Measurements from ENCODE around the gene DPP6. TPM values are rescaled to one million over a fixed set of nuclear protein-coding genes. Genes with fewer than 3 reads are reported as not detected.
A peak's percentile ranks its signal among the peaks of the same experiment; 100 is the strongest.

DPP6 gene
- total and polyA plus RNA-seq, 2 of the 8 experiments (the other 6 are each of a cell fraction or from before 2014, with no cell fraction given), result 4.7 to 6.8 TPM

GRCh38 chr7:154242709-154243108 is 190.5 kb downstream of the DPP6 start:
- Histone ChIP-seq H3K4me2 (ENCODE audit: insufficient read depth in 1 of 2, low read depth in 2 of 2, low read length in 2 of 2) (no peak overlapping the region), H4K20me1 (replicated peaks in 1 of 2; ENCODE audit: control insufficient read depth in 1 of 2, insufficient read depth in 2 of 2, low read length in 2 of 2) (no peaks in the 10 kb centered on the region), H2BK5ac (ENCODE audit: low read depth, low read length) (no peak overlapping the region), H2AFZ (ENCODE audit: low read length) (no peak overlapping the region), H3K4me1 (replicated peaks in 1 of 4; ENCODE audit: control insufficient read depth in 3 of 4, insufficient read depth in 4 of 4, low read length in 3 of 4) (no peaks in the 10 kb centered on the region), H3K27me3 (replicated peaks in 1 of 4; ENCODE audit: control insufficient read depth in 3 of 4, extremely low read depth in 1 of 4, insufficient read depth in 3 of 4, low read length in 3 of 4) (no peaks in the 10 kb centered on the region), H2AK5ac (ENCODE audit: low read depth, low read length) (no peak overlapping the region), H3K23ac (ENCODE audit: insufficient read length) (no peak overlapping the region), H3K79me2 (ENCODE audit: control insufficient read depth in 1 of 2, insufficient read depth in 2 of 2, low read length in 2 of 2) (no peaks in the 10 kb centered on the region), H4K8ac (ENCODE audit: extremely low read depth, insufficient read depth, low read length) (no peak overlapping the region), H4K5ac (ENCODE audit: insufficient read length, low read depth, low read length) (no peak overlapping the region), H3K23me2 (ENCODE audit: low read depth, low read length) (no peaks in the 10 kb centered on the region), H3K14ac (ENCODE audit: insufficient read length) (no peak overlapping the region), H3K9ac (replicated peaks in 1 of 4; ENCODE audit: extremely low read depth in 1 of 4, low read depth in 3 of 4, low read length in 3 of 4) (no peak overlapping the region), H2BK20ac (ENCODE audit: low read length) (no peak overlapping the region), H3K4me3 (ENCODE audit: extremely low read depth in 1 of 4, insufficient read depth in 2 of 4, low read depth in 3 of 4, low read length in 4 of 4) (no peak overlapping the region), H4K91ac (replicated peaks; ENCODE audit: insufficient read length, low read length) (no peak overlapping the region), H3K4ac (replicated peaks; ENCODE audit: insufficient read length, low read depth, low read length) (no peak overlapping the region), H2BK12ac (ENCODE audit: low read depth, low read length) (no peak overlapping the region), H3K18ac (ENCODE audit: extremely low read depth, low read length) (no peak overlapping the region), H3K56ac (replicated peaks; ENCODE audit: insufficient read length, low read depth, low read length) (no peak overlapping the region), H3K9me3 (ENCODE audit: insufficient read depth in 2 of 2, low read depth in 1 of 2, low read length in 1 of 2) (peaks cover 6 to 8% of the 10 kb centered on the region in 2 experiments; a peak in 2 of 4 replicates), H3K79me1 (ENCODE audit: low read depth, low read length) (no peaks in the 10 kb centered on the region), H3K27ac (ENCODE audit: low read depth, low read length) (no peak overlapping the region), H3K36me3 (ENCODE audit: control insufficient read depth in 2 of 4, insufficient read depth in 4 of 4, low read length in 3 of 4) (no peaks in the 10 kb centered on the region), H2BK15ac (ENCODE audit: low read length) (no peak overlapping the region), H2BK120ac (replicated peaks; ENCODE audit: low read depth, low read length) (no peak overlapping the region)
- no peak for TF ChIP-seq ATF2 (IDR thresholded peaks at IDR 0.05; ENCODE audit: low read length)
- TF ChIP-seq, protein P1, sequence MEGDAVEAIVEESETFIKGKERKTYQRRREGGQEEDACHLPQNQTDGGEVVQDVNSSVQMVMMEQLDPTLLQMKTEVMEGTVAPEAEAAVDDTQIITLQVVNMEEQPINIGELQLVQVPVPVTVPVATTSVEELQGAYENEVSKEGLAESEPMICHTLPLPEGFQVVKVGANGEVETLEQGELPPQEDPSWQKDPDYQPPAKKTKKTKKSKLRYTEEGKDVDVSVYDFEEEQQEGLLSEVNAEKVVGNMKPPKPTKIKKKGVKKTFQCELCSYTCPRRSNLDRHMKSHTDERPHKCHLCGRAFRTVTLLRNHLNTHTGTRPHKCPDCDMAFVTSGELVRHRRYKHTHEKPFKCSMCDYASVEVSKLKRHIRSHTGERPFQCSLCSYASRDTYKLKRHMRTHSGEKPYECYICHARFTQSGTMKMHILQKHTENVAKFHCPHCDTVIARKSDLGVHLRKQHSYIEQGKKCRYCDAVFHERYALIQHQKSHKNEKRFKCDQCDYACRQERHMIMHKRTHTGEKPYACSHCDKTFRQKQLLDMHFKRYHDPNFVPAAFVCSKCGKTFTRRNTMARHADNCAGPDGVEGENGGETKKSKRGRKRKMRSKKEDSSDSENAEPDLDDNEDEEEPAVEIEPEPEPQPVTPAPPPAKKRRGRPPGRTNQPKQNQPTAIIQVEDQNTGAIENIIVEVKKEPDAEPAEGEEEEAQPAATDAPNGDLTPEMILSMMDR (IDR thresholded peaks at IDR 0.05; ENCODE audit: control extremely low read depth in 1 of 3, insufficient read depth in 1 of 3, low read depth in 1 of 3, low read length in 3 of 3), result peak in 2 of 3 experiments; percentile 23 to 34; a peak in 3 of 4 replicates
- TF ChIP-seq CHD1 (IDR thresholded peaks at IDR 0.05; ENCODE audit: low read depth, low read length), result no peak
- peak; percentile 54 to 57 for TF ChIP-seq RAD21 (IDR thresholded peaks at IDR 0.05 in 1 of 2, conservative IDR thresholded peaks at IDR 0.05 in 1 of 2; ENCODE audit: low read depth in 2 of 2, low read length in 2 of 2)
- no peak for FAIRE-seq
- ChIA-PET POLR2A (ENCODE audit: partially characterized antibody) (no interaction called here), CTCF (ENCODE audit: partially characterized antibody) (interaction anchor here (0.9 to 1.2 kb wide), 2 partner anchors 13 to 17 kb away, joined by 3 read pairs; no protein-coding TSS in a partner anchor)
- DNase-seq (ENCODE audit: low read depth in 1 of 2, low spot score in 2 of 2), result no peak
